Keratinocyte (primary cell): ENCODE results near the gene AP5B1. TPM values are rescaled to one million over a fixed set of nuclear protein-coding genes. Genes with fewer than 3 reads are reported as not detected.
A peak's percentile ranks its signal among the peaks of the same experiment; 100 is the strongest.

Source experiments
- DNase-seq: peaks from one replicate; pipeline ENCODE4 v3.0.0-alpha.2; 2011; ENCODE audit warnings: low read depth, missing footprints, low spot score
- FAIRE-seq: peaks from 2 replicates; lab custom pipeline; 2011; peaks lifted over from hg19 to GRCh38; lab: Jason Lieb, UNC
- H2AFZ ChIP-seq: 2 replicates; pipeline ENCODE4 v1.6.0; 2012; ENCODE audit warnings: low read length, control low read depth, inconsistent platforms; ENCODE audit not compliant: control insufficient read depth
- H3K27ac ChIP-seq: 2 replicates; pipeline ENCODE4 v1.5.1; 2011; ENCODE audit warnings: low read length; ENCODE audit not compliant: control insufficient read depth, insufficient read depth
- H3K27me3 ChIP-seq: 3 replicates; pipeline ENCODE4 v1.6.0; 2011; ENCODE audit warnings: low read length; ENCODE audit not compliant: control insufficient read depth, insufficient read depth; ENCODE audit errors: extremely low read depth
- H3K36me3 ChIP-seq, 2 experiments: 2 replicates in 1 of 2; 3 replicates in 1 of 2; pipeline ENCODE4 v1.5.1; 2011; ENCODE audit warnings: low read length in 2 of 2, mild to moderate bottlenecking in 1 of 2; ENCODE audit not compliant: control insufficient read depth in 2 of 2, insufficient read depth in 2 of 2; ENCODE audit errors: extremely low read depth in 1 of 2
- H3K4me1 ChIP-seq: 3 replicates; pipeline ENCODE4 v1.5.1; 2011; ENCODE audit warnings: low read length; ENCODE audit not compliant: control insufficient read depth, insufficient read depth; ENCODE audit errors: extremely low read depth
- H3K4me2 ChIP-seq: 3 replicates; pipeline ENCODE4 v1.6.0; 2011; ENCODE audit warnings: low read depth, low read length; ENCODE audit not compliant: control insufficient read depth, insufficient read depth; ENCODE audit errors: extremely low read depth
- H3K4me3 ChIP-seq, 3 experiments: fragments of 200-600 bp in 1 of 3; sonication (generic) in 1 of 3; 2 replicates in 2 of 3; 3 replicates in 1 of 3; pipeline ENCODE4 v1.5.1; 2011 to 2016; ENCODE audit warnings: low read length in 3 of 3, mild to moderate bottlenecking in 3 of 3, control low read depth in 2 of 3, inconsistent platforms in 1 of 3, low read depth in 1 of 3, mixed read lengths in 1 of 3, mixed run types in 1 of 3, moderate library complexity in 1 of 3; ENCODE audit not compliant: control insufficient read depth in 2 of 3, insufficient read depth in 2 of 3; ENCODE audit errors: extremely low read depth in 1 of 3
- H3K79me2 ChIP-seq: 2 replicates; pipeline ENCODE4 v1.6.0; 2012; ENCODE audit warnings: low read length; ENCODE audit not compliant: control insufficient read depth, insufficient read depth
- H3K9ac ChIP-seq: 3 replicates; pipeline ENCODE4 v1.6.0; 2011; ENCODE audit warnings: low read length; ENCODE audit not compliant: control insufficient read depth, insufficient read depth; ENCODE audit errors: extremely low read depth
- H3K9me1 ChIP-seq: 3 replicates; pipeline ENCODE4 v1.6.0; 2011; ENCODE audit warnings: low read length; ENCODE audit not compliant: control insufficient read depth, insufficient read depth; ENCODE audit errors: extremely low read depth
- H3K9me3 ChIP-seq: 2 replicates; pipeline ENCODE4 v1.5.1; 2012; ENCODE audit warnings: low read depth, low read length; ENCODE audit not compliant: control insufficient read depth
- H4K20me1 ChIP-seq: 3 replicates; pipeline ENCODE4 v1.6.0; 2011; ENCODE audit warnings: low read length; ENCODE audit not compliant: control insufficient read depth, insufficient read depth; ENCODE audit errors: extremely low read depth
- CTCF ChIP-seq, 3 experiments: IDR thresholded peaks in 1 of 3; conservative IDR thresholded peaks in 1 of 3; optimal IDR thresholded peaks in 1 of 3; 2 replicates in 2 of 3; 3 replicates in 1 of 3; pipeline versions ENCODE3 to v1.5.1; 2011; ENCODE audit warnings: low read length in 3 of 3, mild to moderate bottlenecking in 3 of 3, moderate library complexity in 2 of 3, control low read depth in 1 of 3, inconsistent platforms in 1 of 3; ENCODE audit not compliant: insufficient read depth in 2 of 3; ENCODE audit errors: extremely low read depth in 1 of 3
- EZH2 ChIP-seq: IDR thresholded peaks from one replicate; pipeline ENCODE4 v1.6.1; 2012; ENCODE audit warnings: inconsistent platforms, mild to moderate bottlenecking, low read length, moderate library complexity
- dilution Hi-C: fragments of 300-500 bp; cut with MboI; formaldehyde crosslinking; loops from one replicate; pipeline ENCODE4 v1.7.0; 2020; ENCODE audit warnings: low sequenced_read_pairs; ENCODE audit not compliant: extremely low pct_ligation_motif_present
- polyA plus RNA-seq, 5 experiments: library from polyadenylated mRNA; depleted of rRNA in 3 of 5; stranded (reverse) in 3 of 5; stranded (forward) in 1 of 5; unstranded in 1 of 5; fragments of >200 nt; gene quantifications; 1 replicate in 1 of 5; 2 replicates in 3 of 5; 3 replicates in 1 of 5; pipeline versions ENCODE4 v1.2.1 to v1.2.3, GENCODE V29; 2011 to 2012; ENCODE audit warnings: missing spikeins in 2 of 5, low read depth in 1 of 5, low replicate concordance in 1 of 5

The AP5B1 gene
- polyA plus RNA-seq, 1 donor (not counting 4 experiments of a cell fraction or from before 2014, with no cell fraction given): 3.1 TPM

DNA sequence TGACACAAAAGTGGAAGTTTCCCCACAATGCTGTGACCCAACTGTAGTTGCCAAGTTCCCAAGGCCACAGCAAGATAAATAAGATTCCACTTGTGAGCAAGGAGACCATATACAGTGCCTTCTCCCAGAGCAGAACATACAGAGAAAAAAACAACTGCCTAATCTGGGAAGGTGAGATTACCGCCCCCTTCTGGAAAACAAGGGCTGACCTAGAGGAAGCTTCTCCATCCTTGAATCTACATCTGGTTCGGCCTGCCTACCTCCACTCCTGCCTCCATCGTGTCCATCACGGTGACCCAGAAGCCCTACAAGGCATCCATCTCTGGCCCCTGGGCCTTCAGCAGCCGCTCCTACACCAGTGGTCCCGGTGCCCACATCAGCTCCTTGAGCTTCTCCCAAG, 54.1 kb downstream of the AP5B1 start:
- no peak overlapping the region for H3K4me2 ChIP-seq
- H3K36me3 ChIP-seq: no peaks in the 10 kb centered on the region
- H3K4me3 ChIP-seq: no peak overlapping the region
- H3K9ac ChIP-seq: no peak overlapping the region
- FAIRE-seq (no peak), DNase-seq (no peak)
- no peaks in the 10 kb centered on the region for H3K79me2 ChIP-seq
- no peak overlapping the region for H3K27ac ChIP-seq
- no peaks in the 10 kb centered on the region for H3K4me1 ChIP-seq
- no peak overlapping the region for H2AFZ ChIP-seq
- H3K9me1 ChIP-seq: no peaks in the 10 kb centered on the region
- no peaks in the 10 kb centered on the region for H3K27me3 ChIP-seq
- TF ChIP-seq EZH2 (no peak), CTCF (optimal IDR thresholded peaks at IDR 0.05 in 1 of 3, IDR thresholded peaks at IDR 0.05 in 1 of 3, conservative IDR thresholded peaks at IDR 0.05 in 1 of 3; ENCODE audit: extremely low read depth in 1 of 3, insufficient read depth in 2 of 3, low read length in 3 of 3) (peak in 1 of 3 experiments; percentile 18)
- H4K20me1 ChIP-seq: no peaks in the 10 kb centered on the region
- dilution Hi-C loops: no loop called here
- H3K9me3 ChIP-seq: no peaks in the 10 kb centered on the region

Other genes with a start within 250 kb of the AP5B1 start
- gene LTBP3, start 222.6 kb downstream of the AP5B1 start, polyA plus RNA-seq: 9.1 to 23.0 TPM (median 11.0 TPM) in 3 replicates
- gene ZNRD2, start 210.5 kb downstream of the AP5B1 start, polyA plus RNA-seq: 33.6 to 48.5 TPM (median 47.5 TPM) in 3 replicates
- 11.5 to 37.6 TPM (median 13.5 TPM) in 3 replicates for gene FAM89B, start 208.4 kb downstream of the AP5B1 start, polyA plus RNA-seq
- gene EHBP1L1, start 204.9 kb downstream of the AP5B1 start, polyA plus RNA-seq: 8.5 to 14.0 TPM (median 10.4 TPM) in 3 replicates
- gene KCNK7, start 185.2 kb downstream of the AP5B1 start, polyA plus RNA-seq: 0.14 to 1.5 TPM (median 0.46 TPM) in 3 replicates
- 13.6 to 18.8 TPM (median 17.5 TPM) in 3 replicates for gene MAP3K11, start 166.8 kb downstream of the AP5B1 start, polyA plus RNA-seq
- 6.1 to 16.5 TPM (median 10.5 TPM) in 3 replicates for gene PCNX3, start 165.2 kb downstream of the AP5B1 start, polyA plus RNA-seq
- 4.5 to 7.2 TPM (median 7.1 TPM) in 3 replicates for gene SIPA1, start 142.9 kb downstream of the AP5B1 start, polyA plus RNA-seq
- 20.4 to 49.4 TPM (median 23.5 TPM) in 3 replicates for gene RELA, start 118.1 kb downstream of the AP5B1 start, polyA plus RNA-seq
- 26.8 to 32.1 TPM (median 30.3 TPM) in 3 replicates for gene KAT5, start 68.7 kb downstream of the AP5B1 start, polyA plus RNA-seq
- gene RNASEH2C, start 60.2 kb downstream of the AP5B1 start, polyA plus RNA-seq: 16.0 to 20.6 TPM (median 18.5 TPM) in 3 replicates
- gene OVOL1, start 6.1 kb upstream of the AP5B1 start, polyA plus RNA-seq: 2.1 to 23.2 TPM (median 7.5 TPM) in 3 replicates
- 0.12 to 0.44 TPM (median 0.15 TPM) in 3 replicates for gene SNX32, start 53.0 kb upstream of the AP5B1 start, polyA plus RNA-seq
- 571 to 1,860 TPM (median 1,236 TPM) in 3 replicates for gene CFL1, start 77.2 kb upstream of the AP5B1 start, polyA plus RNA-seq
- gene MUS81, start 79.5 kb upstream of the AP5B1 start, polyA plus RNA-seq: 24.7 to 34.4 TPM (median 28.0 TPM) in 3 replicates
- 4.6 to 13.6 TPM (median 4.8 TPM) in 3 replicates for gene EFEMP2, start 91.8 kb upstream of the AP5B1 start, polyA plus RNA-seq
- not detected in 3 replicates for gene CTSW, start 98.9 kb upstream of the AP5B1 start, polyA plus RNA-seq
- 83.0 to 104 TPM (median 95.1 TPM) in 3 replicates for gene FIBP, start 107.5 kb upstream of the AP5B1 start, polyA plus RNA-seq
- gene CCDC85B, start 109.7 kb upstream of the AP5B1 start, polyA plus RNA-seq: 4.1 to 6.8 TPM (median 6.0 TPM) in 3 replicates
- 9.4 to 25.3 TPM (median 21.8 TPM) in 3 replicates for gene FOSL1, start 119.4 kb upstream of the AP5B1 start, polyA plus RNA-seq
- gene C11orf68, start 138.1 kb upstream of the AP5B1 start, polyA plus RNA-seq: 18.4 to 30.9 TPM (median 25.0 TPM) in 3 replicates
- gene DRAP1, start 138.4 kb upstream of the AP5B1 start, polyA plus RNA-seq: 135 to 175 TPM (median 138 TPM) in 3 replicates
- not detected in 3 replicates for gene TSGA10IP, start 164.5 kb upstream of the AP5B1 start, polyA plus RNA-seq
- 5.9 to 28.0 TPM (median 14.7 TPM) in 3 replicates for gene SART1, start 180.8 kb upstream of the AP5B1 start, polyA plus RNA-seq
- 23.1 to 36.8 TPM (median 29.6 TPM) in 3 replicates for gene EIF1AD, start 221.2 kb upstream of the AP5B1 start, polyA plus RNA-seq
- 112 to 187 TPM (median 154 TPM) in 3 replicates for gene BANF1, start 221.5 kb upstream of the AP5B1 start, polyA plus RNA-seq
- 1.4 to 2.3 TPM (median 1.7 TPM) in 3 replicates for gene CST6, start 231.0 kb upstream of the AP5B1 start, polyA plus RNA-seq
- gene CATSPER1, start 245.5 kb upstream of the AP5B1 start, polyA plus RNA-seq: 0.07 TPM in 1 of 3 replicates, not detected in the others